ENCODE data around the gene LDLRAD2. TPM values are rescaled to one million over a fixed set of nuclear protein-coding genes. Genes with fewer than 3 reads are reported as not detected.

LDLRAD2 gene
- total and polyA plus RNA-seq, 2 donors (not counting 1 experiment from before 2014, with no cell fraction given), result not detected

GRCh38 chr1:21864730-21865129 is 52.7 kb downstream of the LDLRAD2 start:
- Histone ChIP-seq H3K27ac (ENCODE audit: insufficient read depth, low read length) (no peak overlapping the region), H3K4me3 (replicated peaks in 1 of 4; ENCODE audit: control extremely low read depth in 1 of 4, insufficient read depth in 1 of 4, low read depth in 3 of 4, low read length in 4 of 4) (no peak overlapping the region), H3K9ac (ENCODE audit: insufficient read depth, low read length) (no peak overlapping the region), H3K27me3 (ENCODE audit: control insufficient read depth, insufficient read depth, low read length) (no peaks in the 10 kb centered on the region), H3K4me2 (ENCODE audit: extremely low read depth, insufficient read depth, low read length) (no peak overlapping the region), H3K36me3 (ENCODE audit: control insufficient read depth, insufficient read depth, low read length) (peaks cover 36% of the 10 kb centered on the region), H3K4me1 (ENCODE audit: control insufficient read depth, extremely low read depth, insufficient read depth, low read length) (peaks cover 8% of the 10 kb centered on the region), H4K20me1 (ENCODE audit: control insufficient read depth, extremely low read depth, insufficient read depth, low read length) (no peaks in the 10 kb centered on the region), H3K9me3 (ENCODE audit: control insufficient read depth, insufficient read depth, low read depth, low read length) (no peaks in the 10 kb centered on the region), H3K79me2 (ENCODE audit: control insufficient read depth, insufficient read depth, low read length) (no peaks in the 10 kb centered on the region), H2AFZ (ENCODE audit: low read length) (no peak overlapping the region)
- TF ChIP-seq, protein P1, sequence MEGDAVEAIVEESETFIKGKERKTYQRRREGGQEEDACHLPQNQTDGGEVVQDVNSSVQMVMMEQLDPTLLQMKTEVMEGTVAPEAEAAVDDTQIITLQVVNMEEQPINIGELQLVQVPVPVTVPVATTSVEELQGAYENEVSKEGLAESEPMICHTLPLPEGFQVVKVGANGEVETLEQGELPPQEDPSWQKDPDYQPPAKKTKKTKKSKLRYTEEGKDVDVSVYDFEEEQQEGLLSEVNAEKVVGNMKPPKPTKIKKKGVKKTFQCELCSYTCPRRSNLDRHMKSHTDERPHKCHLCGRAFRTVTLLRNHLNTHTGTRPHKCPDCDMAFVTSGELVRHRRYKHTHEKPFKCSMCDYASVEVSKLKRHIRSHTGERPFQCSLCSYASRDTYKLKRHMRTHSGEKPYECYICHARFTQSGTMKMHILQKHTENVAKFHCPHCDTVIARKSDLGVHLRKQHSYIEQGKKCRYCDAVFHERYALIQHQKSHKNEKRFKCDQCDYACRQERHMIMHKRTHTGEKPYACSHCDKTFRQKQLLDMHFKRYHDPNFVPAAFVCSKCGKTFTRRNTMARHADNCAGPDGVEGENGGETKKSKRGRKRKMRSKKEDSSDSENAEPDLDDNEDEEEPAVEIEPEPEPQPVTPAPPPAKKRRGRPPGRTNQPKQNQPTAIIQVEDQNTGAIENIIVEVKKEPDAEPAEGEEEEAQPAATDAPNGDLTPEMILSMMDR (conservative IDR thresholded peaks at IDR 0.05 in 1 of 2, IDR thresholded peaks at IDR 0.05 in 1 of 2; ENCODE audit: low read depth in 1 of 2, low read length in 2 of 2), result no peak
- no peak for TF ChIP-seq EZH2 (IDR thresholded peaks at IDR 0.05; ENCODE audit: low read length, missing control alignments)
- no peak for DNase-seq (ENCODE audit: low read depth in 2 of 2)

GRCh38 chr1:21865609-21865942 is 53.5 kb downstream of the LDLRAD2 start:
- Histone ChIP-seq H3K4me2 (ENCODE audit: extremely low read depth, insufficient read depth, low read length) (no peak overlapping the region), H3K79me2 (ENCODE audit: control insufficient read depth, insufficient read depth, low read length) (no peaks in the 10 kb centered on the region), H3K9ac (ENCODE audit: insufficient read depth, low read length) (no peak overlapping the region), H3K27me3 (ENCODE audit: control insufficient read depth, insufficient read depth, low read length) (no peaks in the 10 kb centered on the region), H2AFZ (ENCODE audit: low read length) (no peak overlapping the region), H3K4me3 (replicated peaks in 1 of 4; ENCODE audit: control extremely low read depth in 1 of 4, insufficient read depth in 1 of 4, low read depth in 3 of 4, low read length in 4 of 4) (no peak overlapping the region), H3K9me3 (ENCODE audit: control insufficient read depth, insufficient read depth, low read depth, low read length) (no peaks in the 10 kb centered on the region), H3K27ac (ENCODE audit: insufficient read depth, low read length) (no peak overlapping the region), H3K4me1 (ENCODE audit: control insufficient read depth, extremely low read depth, insufficient read depth, low read length) (peaks cover 17% of the 10 kb centered on the region), H3K36me3 (ENCODE audit: control insufficient read depth, insufficient read depth, low read length) (peaks cover 38% of the 10 kb centered on the region), H4K20me1 (ENCODE audit: control insufficient read depth, extremely low read depth, insufficient read depth, low read length) (no peaks in the 10 kb centered on the region)
- TF ChIP-seq, protein P1 (conservative IDR thresholded peaks at IDR 0.05 in 1 of 2, IDR thresholded peaks at IDR 0.05 in 1 of 2; ENCODE audit: low read depth in 1 of 2, low read length in 2 of 2), result no peak
- TF ChIP-seq EZH2 (IDR thresholded peaks at IDR 0.05; ENCODE audit: low read length, missing control alignments), result no peak
- no peak for DNase-seq (ENCODE audit: low read depth in 2 of 2)

DNA sequence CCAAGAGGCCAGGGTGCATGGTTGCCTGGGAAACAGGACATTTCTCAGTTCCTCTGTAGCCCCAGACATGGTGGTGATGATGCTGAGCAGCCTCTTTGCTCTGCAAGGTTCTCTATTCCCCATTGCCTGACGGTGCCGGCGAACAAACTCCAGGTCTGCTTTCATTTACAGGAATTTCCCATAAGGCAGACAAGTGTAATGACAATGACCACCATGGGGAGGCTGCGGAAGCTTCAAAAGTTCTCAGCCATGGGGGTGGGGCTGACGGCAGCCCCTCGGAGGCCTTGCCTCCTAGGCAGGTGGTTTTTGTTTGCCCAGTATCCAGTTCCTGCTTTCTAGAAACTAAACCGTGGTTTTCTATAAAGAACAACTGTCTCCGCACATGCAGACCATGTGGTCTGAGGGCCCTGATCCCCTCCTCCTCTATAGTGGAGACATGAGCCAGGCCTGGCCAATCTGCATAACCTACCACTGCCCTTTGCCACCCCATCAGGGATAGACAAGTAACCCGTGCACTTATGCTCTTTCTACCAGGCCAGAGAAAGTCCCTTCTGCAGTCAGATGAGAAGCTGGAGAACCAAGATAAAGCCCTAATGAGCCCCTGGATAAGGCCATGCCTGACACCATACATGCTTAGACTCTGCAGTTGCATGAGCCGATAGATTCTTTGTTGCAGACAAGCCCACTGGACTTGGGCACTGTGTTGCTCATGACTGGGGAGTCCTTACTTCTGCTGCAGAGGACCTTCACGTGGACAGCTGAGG is 54.1 kb downstream of the LDLRAD2 start:
- H3K9ac ChIP-seq (ENCODE audit: insufficient read depth, low read length), result no peak overlapping the region
- no peak overlapping the region for H3K4me2 ChIP-seq (ENCODE audit: extremely low read depth, insufficient read depth, low read length)
- H4K20me1 ChIP-seq (ENCODE audit: control insufficient read depth, extremely low read depth, insufficient read depth, low read length), result no peaks in the 10 kb centered on the region
- DNase-seq (ENCODE audit: low read depth in 2 of 2), result no peak
- no peak overlapping the region for H3K27ac ChIP-seq (ENCODE audit: insufficient read depth, low read length)
- H3K27me3 ChIP-seq (ENCODE audit: control insufficient read depth, insufficient read depth, low read length), result no peaks in the 10 kb centered on the region
- no peaks in the 10 kb centered on the region for H3K79me2 ChIP-seq (ENCODE audit: control insufficient read depth, insufficient read depth, low read length)
- no peak overlapping the region for H2AFZ ChIP-seq (ENCODE audit: low read length)
- TF ChIP-seq, protein P1 (conservative IDR thresholded peaks at IDR 0.05 in 1 of 2, IDR thresholded peaks at IDR 0.05 in 1 of 2; ENCODE audit: low read depth in 1 of 2, low read length in 2 of 2), result no peak
- TF ChIP-seq EZH2 (IDR thresholded peaks at IDR 0.05; ENCODE audit: low read length, missing control alignments), result no peak
- H3K4me3 ChIP-seq (replicated peaks in 1 of 4; ENCODE audit: control extremely low read depth in 1 of 4, insufficient read depth in 1 of 4, low read depth in 3 of 4, low read length in 4 of 4), result no peak overlapping the region
- H3K4me1 ChIP-seq (ENCODE audit: control insufficient read depth, extremely low read depth, insufficient read depth, low read length), result peaks cover 17% of the 10 kb centered on the region
- no peaks in the 10 kb centered on the region for H3K9me3 ChIP-seq (ENCODE audit: control insufficient read depth, insufficient read depth, low read depth, low read length)
- peaks cover 35% of the 10 kb centered on the region for H3K36me3 ChIP-seq (ENCODE audit: control insufficient read depth, insufficient read depth, low read length)

Data from fibroblast of lung (primary cell).